ENCODE measurements around the gene RNU6-8. TPM values are rescaled to one million over a fixed set of nuclear protein-coding genes. Genes with fewer than 3 reads are reported as not detected.

The RNU6-8 gene
- total RNA-seq, 1 donor from 2014 or later = not detected

DNA sequence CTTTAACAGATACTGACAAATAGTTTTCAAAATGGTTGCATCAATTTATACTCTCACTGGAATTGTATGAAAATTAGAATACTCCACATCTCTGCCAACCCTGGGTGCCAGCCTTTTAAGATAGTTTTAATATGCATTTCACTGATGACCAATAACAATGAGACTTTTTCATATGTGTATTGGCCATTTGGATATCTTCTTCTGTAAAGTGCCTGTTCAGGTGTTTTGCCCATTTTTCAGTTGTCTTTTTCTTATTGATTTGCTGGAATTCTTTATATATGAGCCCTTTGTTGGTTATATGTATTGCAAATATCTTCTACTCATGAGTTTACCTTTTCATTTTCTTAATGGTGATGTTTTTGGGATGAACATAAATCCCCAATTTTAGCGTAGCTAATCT is 18.0 kb downstream of the RNU6-8 start:
- Mint-ChIP-seq H3K4me3 (ENCODE audit: unreplicated experiment) (no peak overlapping the region), H3K27me3 (ENCODE audit: unreplicated experiment) (peaks cover 6% of the 10 kb centered on the region), H3K36me3 (ENCODE audit: unreplicated experiment) (peaks cover 6% of the 10 kb centered on the region), H3K9me3 (ENCODE audit: unreplicated experiment) (peaks cover 16% of the 10 kb centered on the region), H3K27ac (ENCODE audit: unreplicated experiment) (no peak overlapping the region), H3K4me1 (ENCODE audit: unreplicated experiment) (no peaks in the 10 kb centered on the region)
- no peak for TF ChIP-seq CTCF (IDR thresholded peaks at IDR 0.05)
- DNase-seq (ENCODE audit: extremely low spot score, unreplicated experiment) = no peak

GRCh38 chr14:32183151-32184058 is 19.7 kb downstream of the RNU6-8 start:
- Mint-ChIP-seq H3K4me3 (ENCODE audit: unreplicated experiment) (no peak overlapping the region), H3K27ac (ENCODE audit: unreplicated experiment) (no peak overlapping the region), H3K27me3 (ENCODE audit: unreplicated experiment) (peaks cover 6% of the 10 kb centered on the region), H3K4me1 (ENCODE audit: unreplicated experiment) (no peaks in the 10 kb centered on the region), H3K9me3 (ENCODE audit: unreplicated experiment) (peaks cover 28% of the 10 kb centered on the region), H3K36me3 (ENCODE audit: unreplicated experiment) (peaks cover 6% of the 10 kb centered on the region)
- DNase-seq (ENCODE audit: extremely low spot score, unreplicated experiment) = no peak
- TF ChIP-seq CTCF (IDR thresholded peaks at IDR 0.05) = no peak

GRCh38 chr14:32171469-32171868 is 31.6 kb downstream of the RNU6-8 start:
- Mint-ChIP-seq H3K9me3 (ENCODE audit: unreplicated experiment) (peaks cover 3% of the 10 kb centered on the region), H3K36me3 (ENCODE audit: unreplicated experiment) (no peaks in the 10 kb centered on the region), H3K27me3 (ENCODE audit: unreplicated experiment) (peaks cover 10% of the 10 kb centered on the region), H3K4me1 (ENCODE audit: unreplicated experiment) (no peaks in the 10 kb centered on the region), H3K4me3 (ENCODE audit: unreplicated experiment) (no peak overlapping the region), H3K27ac (ENCODE audit: unreplicated experiment) (no peak overlapping the region)
- no peak for TF ChIP-seq CTCF (IDR thresholded peaks at IDR 0.05)
- DNase-seq (ENCODE audit: extremely low spot score, unreplicated experiment) = no peak

GRCh38 chr14:32169191-32169590 is 33.9 kb downstream of the RNU6-8 start:
- H3K27ac Mint-ChIP-seq (ENCODE audit: unreplicated experiment) = no peak overlapping the region
- no peaks in the 10 kb centered on the region for H3K4me1 Mint-ChIP-seq (ENCODE audit: unreplicated experiment)
- H3K27me3 Mint-ChIP-seq (ENCODE audit: unreplicated experiment) = peaks cover 4% of the 10 kb centered on the region
- no peak for DNase-seq (ENCODE audit: extremely low spot score, unreplicated experiment)
- H3K9me3 Mint-ChIP-seq (ENCODE audit: unreplicated experiment) = peaks cover 6% of the 10 kb centered on the region
- no peak for TF ChIP-seq CTCF (IDR thresholded peaks at IDR 0.05)
- no peaks in the 10 kb centered on the region for H3K36me3 Mint-ChIP-seq (ENCODE audit: unreplicated experiment)
- H3K4me3 Mint-ChIP-seq (ENCODE audit: unreplicated experiment) = no peak overlapping the region

DNA sequence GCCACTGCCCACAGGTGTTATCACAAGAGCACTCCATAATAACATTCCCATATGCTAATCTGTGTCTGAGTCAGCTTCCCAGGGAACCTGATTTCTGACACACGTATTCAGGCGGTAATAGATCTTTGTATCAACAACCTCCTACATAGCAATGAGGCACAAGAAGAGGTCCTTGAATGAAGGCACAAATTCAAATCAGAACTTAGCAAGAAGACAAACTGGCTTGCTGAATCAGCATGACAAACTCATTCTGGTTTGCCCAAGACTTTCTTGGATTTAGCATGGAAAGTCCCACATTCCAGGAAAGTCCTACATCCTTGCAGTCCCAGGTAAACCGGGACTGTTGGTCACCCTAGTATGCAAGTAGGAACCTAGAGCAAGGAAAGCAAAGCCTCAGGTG is 35.2 kb downstream of the RNU6-8 start:
- peaks cover 6% of the 10 kb centered on the region for H3K9me3 Mint-ChIP-seq (ENCODE audit: unreplicated experiment)
- no peak for TF ChIP-seq CTCF (IDR thresholded peaks at IDR 0.05)
- H3K27me3 Mint-ChIP-seq (ENCODE audit: unreplicated experiment) = no peaks in the 10 kb centered on the region
- DNase-seq (ENCODE audit: extremely low spot score, unreplicated experiment) = no peak
- H3K27ac Mint-ChIP-seq (ENCODE audit: unreplicated experiment) = no peak overlapping the region
- no peaks in the 10 kb centered on the region for H3K36me3 Mint-ChIP-seq (ENCODE audit: unreplicated experiment)
- H3K4me1 Mint-ChIP-seq (ENCODE audit: unreplicated experiment) = no peaks in the 10 kb centered on the region
- no peak overlapping the region for H3K4me3 Mint-ChIP-seq (ENCODE audit: unreplicated experiment)
